Activated CD4-positive, alpha-beta T cell treated with anti-CD3 and anti-CD28 coated beads for 36 hours (primary cell): ENCODE measurements around the gene MSRB1. TPM values are rescaled to one million over a fixed set of nuclear protein-coding genes. Genes with fewer than 3 reads are reported as not detected.

Experiments
- ATAC-seq: fragments of 200-7000 bp; cut with Tn5 transposase; one replicate; pipeline ENCODE4 v1.10.0; 2021; ENCODE audit warnings: mild to moderate bottlenecking, moderate library complexity
- CTCF ChIA-PET: fragments of 350-600 bp; sonication (Branson Sonifier 250); formaldehyde crosslinking; loops from one replicate; lab custom pipeline; 2021; ENCODE audit warnings: antibody characterized with exemption; lab: Charles Lee
- POLR2A ChIA-PET: fragments of 350-600 bp; sonication (Branson Sonifier 250); formaldehyde crosslinking; loops from one replicate; lab custom pipeline; 2021; ENCODE audit warnings: antibody characterized with exemption, inconsistent platforms; lab: Charles Lee
- DNase-seq: peaks from one replicate; pipeline ENCODE4 v3.0.0-alpha.2; 2020
- H3K27ac Mint-ChIP-seq: one replicate; pipeline ENCODE4 v1.8.0; 2021; ENCODE audit warnings: mixed read lengths
- H3K27me3 Mint-ChIP-seq: one replicate; pipeline ENCODE4 v1.8.0; 2021; ENCODE audit warnings: mixed read lengths
- H3K36me3 Mint-ChIP-seq: one replicate; pipeline ENCODE4 v1.8.0; 2021; ENCODE audit warnings: low read depth, mixed read lengths
- H3K4me1 Mint-ChIP-seq: one replicate; pipeline ENCODE4 v1.8.0; 2021; ENCODE audit warnings: mixed read lengths
- H3K4me3 Mint-ChIP-seq: one replicate; pipeline ENCODE4 v1.8.0; 2021; ENCODE audit warnings: mild to moderate bottlenecking, moderate library complexity, mixed read lengths
- H3K9me3 Mint-ChIP-seq: one replicate; pipeline ENCODE4 v1.8.0; 2021; ENCODE audit warnings: low read depth, mixed read lengths
- intact Hi-C, 2 experiments: fragments of 100-400 bp; cut with DNase I in 1 of 2; cut with micrococcal nuclease in 1 of 2; formaldehyde crosslinking; loops; one replicate each; pipeline versions ENCODE4 v1.14.2 to v1.15.1; 2022 to 2024; cut with DNase I, micrococcal nuclease
- total RNA-seq, 2 experiments: library from RNA; stranded (reverse); gene quantifications; one replicate each; pipeline ENCODE4 v1.2.3, GENCODE V29; 2021

The MSRB1 gene
- total RNA-seq, 2 experiments from 2014 or later = 17.3 to 21.8 TPM

DNA sequence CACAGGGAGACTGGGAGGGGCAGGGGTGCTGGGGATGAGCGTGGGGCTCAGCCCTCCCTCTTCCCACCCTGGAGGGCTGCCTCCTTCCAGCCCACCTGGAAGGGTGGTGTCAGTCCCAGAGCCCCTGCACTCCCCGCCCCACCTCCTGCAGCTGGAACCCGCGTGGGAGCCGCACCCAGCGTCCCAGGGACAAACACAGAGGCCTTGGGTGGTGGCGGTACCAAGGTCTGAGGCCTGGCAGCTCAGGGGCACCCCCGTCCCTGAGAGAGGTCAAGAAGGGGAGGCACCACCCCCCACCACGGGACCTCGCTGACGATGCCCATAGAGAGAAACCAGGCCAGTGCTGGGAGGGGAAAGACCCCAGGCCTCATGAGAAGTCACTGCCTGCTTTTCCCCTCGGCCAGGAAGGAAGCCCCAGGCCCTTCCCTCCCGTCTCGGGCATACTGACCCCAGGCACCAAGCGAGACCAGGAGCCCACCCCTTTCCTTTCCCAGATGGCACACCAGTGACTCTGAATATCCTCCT, 28.9 kb downstream of the MSRB1 start:
- DNase-seq (no peak), ATAC-seq (no peak)
- Mint-ChIP-seq H3K27ac (no peak overlapping the region), H3K27me3 (peaks cover 24% of the 10 kb centered on the region), H3K4me3 (no peak overlapping the region), H3K36me3 (no peaks in the 10 kb centered on the region), H3K4me1 (no peaks in the 10 kb centered on the region), H3K9me3 (no peaks in the 10 kb centered on the region)
- ChIA-PET POLR2A (no interaction called here), CTCF (no interaction called here)
- intact Hi-C loops = no loop called here

- Mint-ChIP-seq H3K9me3 (no peaks in the 10 kb centered on the region), H3K27ac (no peak overlapping the region), H3K27me3 (peaks cover 20% of the 10 kb centered on the region), H3K4me3 (no peak overlapping the region), H3K4me1 (no peaks in the 10 kb centered on the region), H3K36me3 (no peaks in the 10 kb centered on the region)
- DNase-seq (no peak), ATAC-seq (no peak)
- CTCF ChIA-PET = interaction anchor here (0.6 kb wide), 1 partner anchor 475 kb away, joined by 3 read pairs; no protein-coding TSS in a partner anchor
- POLR2A ChIA-PET = no interaction called here
- intact Hi-C loops = no loop called here
These were observed 29.5 kb downstream of the MSRB1 start for GRCh38 chr16:1913327-1914083.

- POLR2A ChIA-PET = no interaction called here
These were observed 30.8 kb downstream of the MSRB1 start for GRCh38 chr16:1912215-1912543.

GRCh38 chr16:1911467-1912214, 31.4 kb downstream of the MSRB1 start:
- H3K27me3 Mint-ChIP-seq = peaks cover 12% of the 10 kb centered on the region
- H3K4me3 Mint-ChIP-seq = no peak overlapping the region
- ATAC-seq = no peak
- H3K36me3 Mint-ChIP-seq = no peaks in the 10 kb centered on the region
- intact Hi-C loops = no loop called here
- CTCF ChIA-PET = no interaction called here
- DNase-seq = no peak
- POLR2A ChIA-PET = no interaction called here
- no peaks in the 10 kb centered on the region for H3K9me3 Mint-ChIP-seq
- no peaks in the 10 kb centered on the region for H3K4me1 Mint-ChIP-seq
- no peak overlapping the region for H3K27ac Mint-ChIP-seq

More at GRCh38 chr16:1912215-1912543, 30.8 kb downstream of the MSRB1 start:
- Mint-ChIP-seq H3K27me3 (peaks cover 16% of the 10 kb centered on the region), H3K27ac (no peak overlapping the region), H3K4me3 (no peak overlapping the region), H3K9me3 (no peaks in the 10 kb centered on the region), H3K36me3 (no peaks in the 10 kb centered on the region), H3K4me1 (no peaks in the 10 kb centered on the region)
- ATAC-seq = no peak
- no peak for DNase-seq
- intact Hi-C loops = no loop called here
- CTCF ChIA-PET = no interaction called here

DNA sequence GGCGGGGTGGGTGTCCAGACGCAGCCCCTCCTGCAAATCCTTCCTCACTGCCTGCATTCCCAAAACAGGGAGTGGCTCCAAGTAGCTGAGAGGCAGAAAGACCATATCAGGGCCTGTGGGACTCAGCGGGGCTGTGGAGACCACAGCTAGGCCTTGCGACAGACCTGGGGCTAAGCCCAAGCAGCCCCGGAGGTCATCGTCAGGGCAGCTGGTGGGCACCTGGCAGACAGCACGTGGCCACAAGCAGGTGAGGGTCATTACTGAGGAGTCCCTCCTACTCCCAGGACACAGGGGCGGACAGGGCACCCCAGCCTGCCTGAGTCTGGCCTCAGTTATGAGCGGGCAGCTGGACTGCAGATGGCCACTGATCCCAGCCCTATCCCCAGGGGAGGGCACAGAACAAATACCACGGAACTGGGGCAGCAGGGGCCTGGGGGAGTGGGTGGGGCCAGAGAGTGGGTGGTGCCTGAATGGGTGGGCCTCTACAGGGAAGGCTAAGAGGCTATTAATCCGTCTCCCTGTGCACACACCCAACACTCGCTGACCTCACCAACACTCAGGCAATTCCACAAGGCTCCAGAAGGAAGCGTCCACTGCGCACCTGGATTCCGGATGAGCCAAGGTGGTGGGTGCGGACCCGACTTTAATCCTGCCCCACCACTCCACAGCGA, 33.3 kb downstream of the MSRB1 start:
- DNase-seq (no peak), ATAC-seq (no peak)
- Mint-ChIP-seq H3K9me3 (no peaks in the 10 kb centered on the region), H3K4me1 (no peaks in the 10 kb centered on the region), H3K36me3 (no peaks in the 10 kb centered on the region), H3K4me3 (no peak overlapping the region), H3K27ac (no peak overlapping the region), H3K27me3 (peaks cover 2% of the 10 kb centered on the region)
- ChIA-PET POLR2A (no interaction called here), CTCF (interaction anchor here (0.9 kb wide), 1 partner anchor 44 kb away, joined by 4 read pairs; no protein-coding TSS in a partner anchor)
- intact Hi-C loops = no loop called here

GRCh38 chr16:1908983-1909382, 34.0 kb downstream of the MSRB1 start:
- Mint-ChIP-seq H3K27me3 (no peaks in the 10 kb centered on the region), H3K27ac (no peak overlapping the region), H3K4me1 (no peaks in the 10 kb centered on the region), H3K36me3 (no peaks in the 10 kb centered on the region), H3K9me3 (no peaks in the 10 kb centered on the region), H3K4me3 (no peak overlapping the region)
- intact Hi-C loops = no loop called here
- DNase-seq (no peak), ATAC-seq (no peak)
- ChIA-PET CTCF (interaction anchor here (0.6 to 0.9 kb wide), 2 partner anchors 43 to 795 kb away, joined by 4 read pairs; no protein-coding TSS in a partner anchor), POLR2A (no interaction called here)

GRCh38 chr16:1908184-1908583, 34.8 kb downstream of the MSRB1 start:
- ChIA-PET CTCF (no interaction called here), POLR2A (interaction anchor here (0.6 kb wide), 1 partner anchor 233 kb away, joined by 5 read pairs; no protein-coding TSS in a partner anchor)
- Mint-ChIP-seq H3K9me3 (no peaks in the 10 kb centered on the region), H3K27me3 (no peaks in the 10 kb centered on the region), H3K36me3 (no peaks in the 10 kb centered on the region), H3K4me3 (no peak overlapping the region), H3K4me1 (no peaks in the 10 kb centered on the region), H3K27ac (no peak overlapping the region)
- intact Hi-C loops = no loop called here
- ATAC-seq = no peak
- DNase-seq = no peak

DNA sequence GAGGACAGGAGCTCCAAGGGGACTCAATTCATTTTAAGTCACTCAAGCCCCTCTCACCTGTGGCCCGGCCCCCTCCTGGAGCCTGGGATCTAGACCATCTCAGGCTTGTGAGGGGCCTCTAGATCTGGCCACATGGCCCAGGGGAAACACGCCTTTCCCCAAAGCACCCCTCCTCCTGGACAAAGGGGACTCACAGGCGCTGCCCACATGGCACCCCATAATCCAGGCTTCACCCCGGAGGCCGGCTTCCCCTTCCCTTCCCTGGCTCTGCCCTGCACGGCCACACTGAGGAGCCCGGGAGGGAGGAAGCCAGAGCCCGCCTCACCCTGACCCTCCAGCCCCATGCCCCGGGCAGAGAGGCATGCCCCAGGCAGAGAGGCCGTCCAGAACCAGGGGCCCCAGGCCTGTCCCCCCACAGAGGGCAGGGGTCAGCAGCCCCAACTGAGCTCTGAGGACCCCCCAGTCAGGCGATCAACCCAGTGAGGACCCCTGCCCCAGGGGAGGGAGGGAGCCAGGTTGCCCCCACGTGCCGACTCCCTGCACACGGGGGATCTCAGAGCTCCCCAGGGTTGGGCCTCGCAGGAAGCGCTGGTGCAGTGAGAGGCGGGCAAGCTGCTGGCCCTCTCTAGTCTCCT, 35.7 kb downstream of the MSRB1 start:
- CTCF ChIA-PET = no interaction called here
- H3K4me3 Mint-ChIP-seq = no peak overlapping the region
- intact Hi-C loops = no loop called here
- H3K27ac Mint-ChIP-seq = no peak overlapping the region
- no peaks in the 10 kb centered on the region for H3K27me3 Mint-ChIP-seq
- ATAC-seq (no peak), DNase-seq (no peak)
- no peaks in the 10 kb centered on the region for H3K4me1 Mint-ChIP-seq
- H3K36me3 Mint-ChIP-seq = no peaks in the 10 kb centered on the region
- POLR2A ChIA-PET = no interaction called here
- no peaks in the 10 kb centered on the region for H3K9me3 Mint-ChIP-seq

DNA sequence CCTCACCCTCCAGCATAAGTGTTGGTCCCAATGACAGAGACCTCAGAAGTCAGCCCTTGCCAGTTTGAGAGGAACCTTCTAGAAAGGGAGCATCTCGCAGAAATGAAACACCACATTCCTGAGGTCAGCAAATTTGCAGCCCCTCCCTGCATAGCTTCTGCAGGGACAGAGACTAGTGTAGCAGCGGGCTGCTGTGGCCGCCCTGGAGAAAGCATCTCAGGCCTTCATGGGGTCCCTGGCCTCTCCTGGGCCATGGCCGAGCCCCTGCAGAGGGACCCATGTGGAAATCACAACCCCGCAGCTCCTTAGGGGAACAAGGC, 36.2 kb downstream of the MSRB1 start:
- CTCF ChIA-PET = interaction anchor here (0.6 kb wide), 1 partner anchor 1472 kb away, joined by 3 read pairs; no protein-coding TSS in a partner anchor
- H3K9me3 Mint-ChIP-seq = no peaks in the 10 kb centered on the region
- H3K4me3 Mint-ChIP-seq = no peak overlapping the region
- H3K27ac Mint-ChIP-seq = no peak overlapping the region
- no peaks in the 10 kb centered on the region for H3K27me3 Mint-ChIP-seq
- intact Hi-C loops = no loop called here
- ATAC-seq (no peak), DNase-seq (no peak)
- H3K36me3 Mint-ChIP-seq = no peaks in the 10 kb centered on the region
- POLR2A ChIA-PET = no interaction called here
- H3K4me1 Mint-ChIP-seq = no peaks in the 10 kb centered on the region

DNA sequence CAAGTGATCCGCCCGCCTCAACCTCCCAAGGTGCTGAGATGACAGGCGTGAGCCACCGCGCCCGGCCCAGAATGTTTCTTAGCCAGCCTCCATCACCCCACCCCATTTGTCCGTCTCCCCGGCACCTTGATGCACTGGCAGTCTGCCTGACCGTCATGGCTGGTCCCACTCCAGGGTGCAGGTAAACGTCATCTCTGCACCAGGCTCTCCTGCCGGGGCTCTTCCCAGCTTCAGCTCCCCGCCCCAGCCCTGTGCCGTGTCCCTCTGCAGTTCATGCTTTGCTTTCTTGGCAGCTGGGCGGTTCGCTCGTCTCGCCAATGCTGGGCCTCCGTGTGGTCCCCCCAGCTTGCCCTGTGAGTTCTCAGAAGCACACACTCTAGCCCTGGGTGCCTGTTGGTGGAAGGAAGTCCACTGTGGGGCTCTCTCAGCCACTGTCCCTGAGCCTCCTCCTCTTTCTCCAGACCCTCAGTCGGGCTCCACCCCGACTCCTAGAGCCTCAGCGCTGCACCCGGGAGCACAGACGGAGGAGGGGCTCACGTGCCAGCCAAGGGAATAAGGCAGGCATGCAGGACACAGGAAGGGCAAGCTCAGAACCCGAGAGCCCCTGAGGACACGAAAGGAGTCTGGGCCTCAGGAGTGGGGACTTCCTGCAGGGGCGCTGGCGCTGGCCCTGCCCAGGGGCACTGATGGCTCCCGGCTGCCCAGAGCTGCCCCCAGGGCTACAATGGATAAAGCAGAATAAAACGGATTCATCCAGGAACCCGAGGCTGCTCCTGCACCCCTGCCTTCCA, 36.7 kb downstream of the MSRB1 start:
- no peaks in the 10 kb centered on the region for H3K4me1 Mint-ChIP-seq
- ATAC-seq (no peak), DNase-seq (no peak)
- no peak overlapping the region for H3K4me3 Mint-ChIP-seq
- ChIA-PET CTCF (interaction anchor here (0.6 kb wide), 1 partner anchor 1471 kb away, joined by 3 read pairs; no protein-coding TSS in a partner anchor), POLR2A (no interaction called here)
- intact Hi-C loops = no loop called here
- H3K27ac Mint-ChIP-seq = no peak overlapping the region
- no peaks in the 10 kb centered on the region for H3K27me3 Mint-ChIP-seq
- no peaks in the 10 kb centered on the region for H3K36me3 Mint-ChIP-seq
- no peaks in the 10 kb centered on the region for H3K9me3 Mint-ChIP-seq
